GM19438 (cell line): Measurements from ENCODE around the gene KIF2A.
"Not testable (repeated sequence)": the region's sequence is repeated elsewhere in the genome, so short reads cannot be mapped to it uniquely, and the experiment has no call there.

ENCODE experiments used
- ATAC-seq: cut with Tn5 transposase; IDR thresholded peaks from one replicate; pipeline ENCODE4 v1.9.1; 2021; ENCODE audit warnings: low read depth; ENCODE audit not compliant: unreplicated experiment

KIF2A gene

DNA sequence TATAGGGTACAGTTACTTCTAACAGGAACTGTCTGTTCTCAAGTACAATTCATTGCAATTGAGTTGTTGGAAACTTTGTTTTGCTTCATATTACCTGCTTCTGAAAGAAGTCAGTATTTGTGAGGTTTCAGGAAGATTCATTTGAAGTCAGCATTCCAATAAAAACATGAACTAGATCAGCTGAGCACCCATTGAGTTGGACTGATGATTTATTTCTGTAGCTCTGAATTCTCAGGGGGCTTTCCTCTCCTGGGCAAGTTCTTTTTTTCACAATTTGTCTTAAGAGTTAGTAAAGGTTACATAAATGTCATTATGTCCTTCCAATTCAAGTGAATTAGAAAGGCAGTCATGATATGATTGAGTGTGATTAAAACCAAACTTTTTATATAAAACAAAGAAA is 16.2 kb upstream of the KIF2A start:
- no peak for ATAC-seq

DNA sequence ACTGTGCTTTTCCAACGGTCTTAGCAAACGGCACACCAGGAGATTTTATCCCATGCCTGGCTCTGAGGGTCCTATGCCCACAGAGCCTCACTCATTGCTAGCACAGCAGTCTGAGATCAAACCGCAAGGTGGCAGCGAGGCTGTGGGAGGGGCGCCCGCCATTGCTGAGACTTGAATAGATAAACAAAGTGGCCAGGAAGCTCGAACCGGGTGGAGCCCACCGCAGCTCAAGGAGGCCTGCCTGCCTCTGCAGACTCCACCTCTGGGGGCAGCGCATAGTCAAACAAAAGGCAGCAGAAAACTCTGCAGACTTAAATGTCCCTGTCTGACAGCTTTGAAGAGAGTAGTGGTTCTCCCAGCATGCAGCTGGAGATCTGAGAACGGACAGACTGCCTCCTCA is 14.2 kb upstream of the KIF2A start:
- not testable (repeated sequence) for ATAC-seq

DNA sequence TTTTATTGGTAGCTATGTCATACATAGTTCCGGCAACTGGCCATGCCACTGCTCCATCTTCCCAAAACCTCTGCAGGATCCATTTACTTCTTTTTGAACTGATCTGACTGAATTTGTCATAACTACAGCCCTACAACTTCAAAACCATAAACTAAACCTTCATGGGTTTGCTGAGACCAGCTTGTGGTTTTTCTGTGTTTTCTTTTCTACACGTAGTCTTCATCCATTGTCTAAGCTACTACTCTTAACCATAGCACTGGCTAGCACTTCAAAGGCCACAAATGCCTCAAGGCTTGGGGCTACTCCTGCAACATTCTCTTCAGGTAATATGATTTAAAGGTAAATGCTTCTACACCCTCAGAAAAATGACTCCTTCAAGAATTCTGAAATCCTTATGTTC is 9.0 kb upstream of the KIF2A start:
- ATAC-seq, result no peak

DNA sequence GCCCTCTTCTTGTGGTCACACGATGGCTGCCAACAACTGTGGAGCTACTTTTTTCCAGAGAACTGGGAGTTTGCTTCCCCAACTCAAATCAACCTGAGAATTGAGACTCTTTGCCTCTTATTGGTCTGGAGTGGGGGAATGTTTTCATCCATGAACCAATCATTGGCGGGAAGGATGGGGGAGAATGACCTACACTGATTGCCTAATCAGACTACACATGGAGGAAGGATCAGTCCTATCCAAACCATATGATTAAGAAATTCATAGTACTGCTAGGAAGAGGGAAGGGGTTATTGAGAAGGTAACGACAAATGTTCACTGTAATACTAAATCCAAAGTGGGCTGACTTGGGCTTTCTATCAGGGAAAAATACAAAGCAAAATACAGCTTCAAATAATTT is 7.9 kb upstream of the KIF2A start:
- ATAC-seq, result no peak

DNA sequence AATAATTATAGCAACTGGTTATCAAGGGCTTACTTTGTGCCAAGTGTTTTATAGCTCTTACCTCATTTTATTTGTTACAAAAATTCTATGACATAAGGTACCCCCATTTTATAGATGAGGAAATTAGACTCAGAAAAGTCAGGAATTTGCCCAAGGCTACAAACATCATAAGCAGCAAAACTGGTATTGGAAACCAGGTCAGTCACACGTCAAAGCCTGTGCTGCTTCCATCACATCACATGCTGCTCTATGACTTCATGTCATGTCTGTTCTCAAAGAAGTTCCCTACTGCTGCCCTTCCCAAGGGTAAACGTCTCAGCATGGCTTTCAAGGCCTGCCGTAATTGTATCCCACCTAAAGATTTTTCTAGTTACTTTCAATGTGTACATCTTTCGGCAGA is 6.9 kb upstream of the KIF2A start:
- ATAC-seq, result no peak

DNA sequence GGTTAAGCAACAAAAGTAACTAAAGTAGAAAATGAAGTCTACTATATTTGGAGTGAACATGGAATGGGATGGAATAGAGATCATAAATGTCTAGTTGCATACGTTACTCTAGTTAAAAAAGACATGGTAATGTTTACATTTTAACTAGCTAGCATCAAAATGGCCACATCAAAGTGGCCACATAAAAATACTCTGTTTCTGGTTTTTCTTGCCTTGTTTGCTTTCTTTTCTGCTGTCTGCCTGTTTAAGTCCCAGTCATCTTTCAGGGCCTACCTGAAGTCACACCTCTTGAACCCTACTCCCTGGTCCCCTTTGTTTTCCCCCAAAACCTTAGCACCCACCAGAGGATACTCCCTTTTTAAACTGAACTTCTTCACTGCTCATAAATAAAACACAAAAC is 6.4 kb upstream of the KIF2A start:
- ATAC-seq, result no peak

DNA sequence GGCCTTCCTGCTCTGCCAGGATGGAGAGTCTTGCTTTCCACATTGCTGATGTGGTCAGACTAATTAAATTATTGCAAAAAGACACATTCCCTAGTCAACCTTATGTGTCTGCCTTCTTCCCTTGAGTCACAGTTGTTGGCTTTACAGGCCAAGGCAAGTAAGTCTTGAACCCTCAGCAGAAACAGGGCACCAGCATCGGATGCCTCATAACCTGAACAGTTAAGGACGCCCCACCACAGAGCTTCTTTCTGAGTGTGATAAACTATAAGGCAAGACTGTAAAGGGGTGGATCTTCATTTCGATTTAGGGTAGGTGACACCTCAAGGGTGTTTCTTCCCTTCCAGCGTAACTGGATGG is 670 bp upstream of the KIF2A start:
- no peak for ATAC-seq

DNA sequence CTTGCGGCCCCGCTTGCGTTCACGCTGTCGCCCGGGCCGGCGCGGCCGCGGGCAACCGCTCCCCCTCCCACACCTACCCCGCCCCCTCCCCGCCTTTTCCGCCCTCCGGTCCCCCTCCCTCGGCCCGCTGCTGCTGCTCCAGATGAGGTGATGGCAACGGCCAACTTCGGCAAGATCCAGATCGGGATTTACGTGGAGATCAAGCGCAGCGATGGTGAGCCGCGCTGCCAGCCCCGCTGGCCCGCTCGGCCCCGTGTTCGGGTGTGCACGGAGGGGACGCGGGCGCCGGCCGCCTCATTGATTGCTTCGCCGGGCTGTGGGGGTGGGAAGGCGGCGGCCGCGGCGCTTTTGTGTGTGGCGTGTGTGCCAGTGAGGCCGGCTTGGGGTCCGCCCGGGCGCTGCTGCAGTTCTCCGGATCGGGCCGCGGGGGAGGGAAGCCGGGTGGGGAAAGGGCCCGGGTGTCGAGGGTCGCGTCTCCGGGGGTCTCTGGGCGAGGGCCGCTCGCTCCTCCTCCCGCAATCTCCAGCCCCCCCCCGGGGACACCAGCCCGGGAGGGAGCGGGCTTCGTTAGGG is 403 bp downstream of the KIF2A start:
- peak; percentile 41 for ATAC-seq

DNA sequence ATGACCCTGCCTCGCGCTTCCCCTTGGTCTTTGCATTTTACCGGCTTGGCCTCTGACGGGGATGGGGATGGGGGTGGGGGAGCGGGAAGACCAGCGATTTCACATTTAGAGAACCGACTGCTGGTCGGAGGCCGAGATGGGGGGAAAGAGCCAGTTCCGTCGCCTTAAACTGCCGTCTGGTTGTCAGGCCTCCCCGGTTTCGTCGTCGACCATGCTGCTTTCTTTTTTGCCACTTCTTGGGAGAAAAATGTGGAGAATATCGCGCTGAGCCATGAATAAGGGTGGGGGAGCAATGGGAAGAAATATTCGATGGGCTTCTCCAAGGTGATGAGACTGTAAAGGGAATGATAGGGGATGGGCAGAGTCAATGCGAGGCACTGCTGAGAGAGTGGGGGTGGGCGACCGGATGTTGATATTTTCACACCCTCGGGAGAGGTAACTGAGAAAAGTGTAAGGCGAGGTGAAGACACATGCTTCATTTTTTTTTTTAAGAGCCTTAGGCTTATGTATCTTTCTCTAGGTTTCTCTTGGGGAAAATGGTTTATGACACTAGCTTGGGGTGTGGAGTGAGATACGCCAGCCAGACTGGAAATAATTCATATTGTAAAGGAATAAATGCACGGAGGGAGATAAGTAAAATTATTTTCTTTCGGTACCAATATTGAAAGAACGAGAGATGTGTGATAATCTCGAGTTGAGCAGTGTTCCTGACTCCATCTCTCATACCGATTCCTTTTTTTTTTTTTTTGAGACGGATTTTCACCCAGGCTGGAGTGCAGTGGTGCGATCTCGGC is 1.1 kb downstream of the KIF2A start:
- ATAC-seq, result peak; percentile 12

DNA sequence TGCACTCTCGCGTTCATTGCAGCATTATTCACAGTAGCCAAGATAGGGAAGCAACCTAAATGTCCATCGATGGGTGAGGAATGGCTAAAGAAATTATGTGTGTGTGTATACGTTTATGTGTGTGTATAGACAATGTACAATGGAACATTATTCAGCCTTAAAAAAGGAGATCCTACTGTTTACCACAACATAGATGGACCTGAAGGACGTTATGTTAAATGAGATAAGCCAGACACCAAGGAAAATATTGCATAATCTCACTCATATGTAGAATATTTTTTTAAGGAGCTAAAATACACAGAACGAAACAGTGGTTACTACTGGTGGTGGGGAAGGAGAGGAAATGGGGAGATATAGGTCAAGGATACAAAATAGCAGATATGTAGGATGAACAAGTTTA is 2.4 kb downstream of the KIF2A start:
- ATAC-seq, result no peak

DNA sequence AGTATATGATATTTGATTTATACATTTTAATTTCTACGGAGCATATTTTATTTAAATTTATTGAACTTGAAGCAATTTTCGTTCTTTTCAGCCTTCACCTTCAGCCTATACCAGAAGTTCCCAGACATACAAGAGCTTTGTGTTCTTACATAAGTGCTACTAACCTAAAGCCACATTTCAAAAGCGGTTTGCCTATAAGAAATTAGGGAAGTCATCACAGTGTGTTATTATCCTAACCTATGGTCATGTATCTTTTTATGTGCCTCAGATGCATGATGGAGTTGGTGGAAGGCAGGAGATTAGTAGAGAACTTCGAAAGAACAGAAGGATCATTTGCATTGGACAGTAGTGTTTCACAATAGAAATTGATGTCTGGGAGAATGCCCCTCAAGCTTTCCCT is 3.1 kb downstream of the KIF2A start:
- no peak for ATAC-seq

DNA sequence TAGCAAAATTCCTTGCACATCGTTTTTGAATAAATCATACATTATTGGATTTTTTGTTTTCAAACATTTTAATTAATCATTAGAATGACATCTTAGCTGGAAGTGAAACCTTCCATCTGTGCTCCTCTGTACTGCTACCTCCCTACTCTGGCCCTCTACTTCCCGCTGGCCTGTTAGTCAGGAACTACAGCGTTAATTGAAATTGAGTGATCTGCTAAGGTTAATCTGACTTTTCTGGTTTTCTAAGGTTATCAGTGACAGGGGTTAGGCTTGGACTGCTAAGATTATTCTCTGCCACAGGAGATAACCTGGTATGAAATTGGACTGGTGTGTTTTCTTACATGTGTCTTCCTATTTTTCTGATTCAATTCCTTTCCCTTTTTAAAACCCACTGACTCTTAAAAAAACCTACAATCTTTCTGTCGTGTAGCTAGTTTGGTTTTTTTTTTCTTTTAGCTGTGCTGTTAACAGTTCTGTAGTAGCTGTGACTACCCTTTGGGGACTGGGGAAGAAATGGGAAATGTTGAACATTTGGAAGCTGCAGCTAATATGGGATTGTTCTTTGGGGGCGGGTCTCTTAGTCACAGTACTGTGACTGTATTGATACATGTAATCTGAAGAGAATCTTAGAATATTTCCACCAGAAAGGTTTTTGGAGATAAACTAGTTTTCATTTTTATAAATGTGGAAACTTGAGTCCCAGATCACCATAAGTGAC is 4.6 kb downstream of the KIF2A start:
- ATAC-seq, result no peak

DNA sequence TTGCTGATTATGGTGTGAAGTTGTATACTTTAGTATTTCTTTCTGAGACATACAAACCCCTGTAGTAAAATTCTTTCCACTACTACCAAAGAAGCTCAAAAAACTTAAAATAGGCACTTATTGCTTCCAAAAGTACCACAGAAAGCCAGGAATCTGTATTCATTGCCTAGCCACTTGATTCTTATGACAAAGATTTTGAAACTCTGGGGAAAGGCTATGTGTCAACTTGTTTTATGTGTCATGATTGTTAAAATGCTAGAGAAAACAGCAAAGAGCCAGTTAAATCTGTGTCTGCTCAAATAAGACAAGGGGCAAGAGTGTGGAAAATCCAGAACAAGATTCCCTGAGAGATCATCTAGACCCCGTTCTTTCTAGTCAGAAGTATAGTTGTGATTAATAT is 6.0 kb downstream of the KIF2A start:
- ATAC-seq, result no peak

DNA sequence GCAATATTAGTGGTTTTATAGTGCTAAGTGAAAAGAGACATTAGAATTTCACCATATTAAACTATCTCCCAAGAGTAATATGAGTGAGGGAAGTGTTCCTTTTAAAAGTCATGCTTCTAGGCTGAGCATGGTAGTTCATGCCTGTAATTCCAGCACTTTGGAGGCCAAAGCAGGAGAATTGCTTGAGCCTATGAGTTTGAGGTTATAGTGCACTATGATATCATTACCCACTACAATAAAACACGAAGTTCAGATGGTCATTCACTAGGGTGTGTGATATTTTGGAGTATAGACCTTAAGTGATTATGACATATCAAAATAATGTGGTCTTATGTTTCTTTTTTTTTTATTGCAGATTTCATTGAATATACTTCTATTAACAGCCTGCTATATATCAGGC is 6.7 kb downstream of the KIF2A start:
- no peak for ATAC-seq

DNA sequence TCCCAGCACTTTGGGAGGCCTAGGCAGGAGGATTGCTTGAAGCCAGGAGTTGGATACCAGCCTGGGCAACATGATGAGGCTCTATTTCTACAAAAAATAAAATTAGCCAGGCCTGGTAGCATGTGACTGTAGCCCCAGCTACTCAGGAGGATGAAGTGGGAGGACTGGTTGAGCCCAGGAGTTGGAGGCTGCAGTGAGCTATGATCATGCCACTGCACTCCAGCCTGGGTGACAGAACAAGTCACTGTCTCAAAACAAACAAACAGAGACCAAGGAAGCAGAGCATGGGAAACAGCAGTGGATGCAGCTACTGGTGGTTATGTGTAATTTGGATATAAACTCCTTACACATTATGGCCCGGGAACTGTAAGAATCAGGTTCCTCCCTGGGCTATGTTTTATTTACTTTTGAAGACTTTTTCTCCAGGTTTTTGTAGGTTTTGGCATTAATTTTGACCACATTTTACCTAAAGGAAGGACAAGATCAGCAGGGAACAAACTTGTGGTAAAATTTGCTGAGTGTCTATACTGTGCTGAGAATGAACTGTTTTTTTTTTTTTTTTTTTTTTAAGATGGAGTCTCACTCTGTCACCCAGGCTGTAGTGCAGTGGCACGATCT is 8.3 kb downstream of the KIF2A start:
- no peak for ATAC-seq

DNA sequence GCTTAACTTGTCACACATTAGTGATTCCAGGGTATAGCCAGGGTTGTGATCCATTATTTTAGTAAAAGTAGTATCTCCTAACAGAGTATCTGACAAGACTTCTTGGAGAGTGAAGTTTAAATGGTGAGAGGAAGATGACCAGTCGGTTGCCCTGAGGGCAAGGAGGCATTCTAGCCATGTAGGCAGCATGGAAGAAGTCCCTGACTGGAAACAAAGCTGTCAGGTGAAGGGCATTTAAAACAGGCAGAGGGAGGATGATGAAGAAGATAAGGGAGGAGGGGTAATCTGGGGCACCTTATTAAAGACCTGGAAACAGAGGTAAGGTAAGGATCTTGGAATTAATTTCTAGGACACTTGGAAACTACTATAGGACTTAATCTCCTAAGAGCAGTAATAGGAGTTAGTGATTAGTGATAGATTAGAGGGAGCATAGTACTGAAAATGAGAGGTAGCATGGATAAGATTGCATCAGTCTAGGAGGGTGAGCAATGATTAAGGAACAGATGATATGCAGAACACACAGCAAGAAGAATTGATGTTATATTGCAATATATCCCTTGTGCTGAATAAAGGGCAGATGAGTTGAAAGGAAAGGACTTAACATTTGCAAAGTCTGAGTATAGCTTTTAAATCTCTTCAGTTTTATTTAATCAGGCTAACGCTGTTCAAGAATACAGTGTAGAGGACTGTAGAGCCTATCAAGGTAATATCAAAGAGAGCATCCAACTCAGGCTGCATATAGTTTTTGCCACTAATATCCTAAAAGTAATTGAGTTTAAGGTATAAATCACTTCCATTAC is 9.6 kb downstream of the KIF2A start:
- no peak for ATAC-seq

DNA sequence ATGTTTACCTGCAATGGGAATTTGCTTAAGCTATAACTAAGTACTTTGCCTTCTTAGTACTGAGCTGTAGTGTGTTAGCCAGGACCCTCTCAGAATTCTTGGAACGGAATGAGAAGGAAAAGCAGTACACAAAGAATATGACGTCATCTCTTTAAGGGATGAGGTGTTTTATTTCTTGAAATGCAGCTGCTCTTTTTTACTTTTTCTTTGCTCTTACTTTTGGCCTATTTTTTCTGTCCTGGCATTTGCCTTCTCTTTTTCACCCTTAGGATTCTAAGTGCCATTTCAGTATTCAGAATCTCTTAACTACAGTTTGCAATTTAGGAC is 10.1 kb downstream of the KIF2A start:
- no peak for ATAC-seq

DNA sequence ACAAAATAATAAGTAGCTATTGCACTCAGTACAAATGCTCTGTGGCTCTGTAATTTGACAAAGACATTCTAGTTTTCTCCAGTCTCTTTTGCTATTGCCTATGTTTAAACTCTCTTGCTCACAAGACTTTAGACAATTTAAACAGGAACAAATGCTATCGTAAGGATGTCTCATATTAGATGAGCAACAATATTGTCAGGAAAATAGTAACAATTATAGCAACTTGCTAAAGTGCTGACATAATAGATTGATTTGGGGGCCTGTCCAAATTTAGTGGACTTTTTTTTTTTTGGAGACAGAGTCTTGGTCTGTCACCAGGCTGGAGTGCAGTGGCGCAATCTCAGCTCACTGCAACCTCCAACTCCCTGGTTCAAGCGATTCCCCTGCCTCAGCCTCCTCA is 11.8 kb downstream of the KIF2A start:
- no peak for ATAC-seq

DNA sequence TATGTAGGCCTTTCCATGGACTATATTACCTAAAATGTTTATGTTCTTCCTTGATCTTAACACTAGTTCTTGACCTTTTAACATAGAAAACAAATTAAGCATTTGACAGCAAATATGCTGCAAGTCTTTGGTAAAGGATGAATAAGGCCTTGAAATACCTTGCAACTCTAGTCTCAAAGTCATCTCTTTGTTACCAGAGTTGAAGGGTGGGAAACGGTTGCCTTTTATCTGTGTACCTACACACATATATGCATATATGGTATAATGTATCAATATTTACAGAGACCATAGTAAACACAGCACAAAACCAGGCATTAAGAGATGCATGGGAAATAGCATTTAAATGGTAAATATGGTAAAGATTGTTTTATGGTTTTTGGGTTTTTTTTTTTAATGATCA is 16.5 kb downstream of the KIF2A start:
- ATAC-seq, result no peak

DNA sequence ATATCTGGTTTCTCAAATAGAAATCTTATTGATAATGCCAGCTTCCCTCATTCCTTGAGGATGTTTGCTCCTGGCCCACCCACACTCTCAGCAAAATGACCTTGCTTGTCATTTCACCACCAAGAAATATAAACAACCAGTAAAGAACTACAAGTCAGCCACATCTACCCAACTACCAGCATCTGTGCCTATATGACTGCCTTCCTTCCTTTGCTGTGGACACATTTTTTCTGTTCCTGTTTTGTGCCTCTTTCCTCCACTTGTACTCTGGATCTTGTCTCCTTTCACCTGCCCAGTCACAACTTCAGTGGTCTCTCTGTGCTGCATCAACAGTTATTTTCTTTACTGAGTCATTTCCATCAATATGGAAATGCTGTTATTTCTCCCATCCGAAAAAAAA is 20.3 kb downstream of the KIF2A start:
- peak; percentile 74 for ATAC-seq

DNA sequence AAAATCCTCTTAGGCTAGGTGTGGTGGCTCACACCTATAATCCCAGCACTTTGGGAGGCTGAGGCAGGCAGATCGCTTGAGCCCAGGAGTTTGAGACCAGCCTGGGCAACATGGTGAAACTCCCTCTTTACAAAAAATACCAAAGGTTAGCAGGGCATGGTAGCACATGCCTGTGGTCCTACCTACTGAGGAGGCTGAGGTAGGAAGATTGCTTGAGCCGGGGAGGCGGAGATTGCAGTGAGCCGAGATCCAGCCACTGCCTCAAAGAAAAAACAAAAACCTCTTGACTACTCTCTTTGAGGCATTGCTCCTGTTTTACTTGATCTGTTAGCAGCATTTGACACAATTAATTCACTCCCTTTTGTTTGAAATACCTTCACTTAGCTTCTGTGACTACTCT is 20.7 kb downstream of the KIF2A start:
- ATAC-seq, result no peak
